HG02571 (cell line): ENCODE data around the gene GTPBP1.

Experiments used
- ATAC-seq: cut with Tn5 transposase; IDR thresholded peaks from one replicate; pipeline ENCODE4 v1.9.1; 2021; ENCODE audit warnings: mild to moderate bottlenecking, moderate library complexity; ENCODE audit not compliant: unreplicated experiment

GTPBP1 gene

DNA sequence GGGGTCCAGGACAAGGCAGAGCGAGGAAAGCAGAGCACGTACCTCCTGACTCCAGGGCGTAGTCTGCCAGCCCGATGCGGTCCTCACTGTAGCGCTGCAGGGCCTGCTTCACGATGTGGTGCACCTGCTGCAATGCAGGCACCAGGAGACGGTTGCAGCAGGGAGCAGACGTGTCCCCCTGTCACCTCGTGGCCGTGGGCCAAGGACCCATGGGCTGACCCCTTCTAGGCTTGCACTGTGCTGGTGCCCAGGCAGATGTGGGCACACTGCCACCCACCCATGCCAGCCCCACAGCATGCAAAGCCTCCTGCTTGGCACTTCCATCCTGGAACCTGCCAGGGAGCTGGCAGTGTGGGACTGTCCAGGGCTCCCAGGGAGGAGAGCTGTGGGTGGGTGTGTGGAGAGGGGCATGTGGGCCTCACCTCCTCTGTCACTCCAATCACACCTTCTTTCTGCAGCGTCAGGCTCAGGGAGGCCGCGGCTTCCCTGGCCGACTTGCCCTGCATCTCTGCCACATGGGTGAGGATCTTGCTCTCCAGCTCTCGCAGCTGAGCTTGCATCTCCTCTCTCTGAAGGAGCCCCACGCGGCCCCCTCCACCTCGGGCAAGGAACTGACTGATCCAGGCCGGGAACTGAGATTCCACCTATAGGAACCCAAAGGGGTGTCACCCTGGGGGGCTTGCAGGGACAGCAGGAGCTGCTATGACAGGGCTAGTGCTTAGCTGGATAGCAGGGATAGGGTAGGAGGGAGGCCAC is 33.7 kb downstream of the GTPBP1 start:
- no peak for ATAC-seq

DNA sequence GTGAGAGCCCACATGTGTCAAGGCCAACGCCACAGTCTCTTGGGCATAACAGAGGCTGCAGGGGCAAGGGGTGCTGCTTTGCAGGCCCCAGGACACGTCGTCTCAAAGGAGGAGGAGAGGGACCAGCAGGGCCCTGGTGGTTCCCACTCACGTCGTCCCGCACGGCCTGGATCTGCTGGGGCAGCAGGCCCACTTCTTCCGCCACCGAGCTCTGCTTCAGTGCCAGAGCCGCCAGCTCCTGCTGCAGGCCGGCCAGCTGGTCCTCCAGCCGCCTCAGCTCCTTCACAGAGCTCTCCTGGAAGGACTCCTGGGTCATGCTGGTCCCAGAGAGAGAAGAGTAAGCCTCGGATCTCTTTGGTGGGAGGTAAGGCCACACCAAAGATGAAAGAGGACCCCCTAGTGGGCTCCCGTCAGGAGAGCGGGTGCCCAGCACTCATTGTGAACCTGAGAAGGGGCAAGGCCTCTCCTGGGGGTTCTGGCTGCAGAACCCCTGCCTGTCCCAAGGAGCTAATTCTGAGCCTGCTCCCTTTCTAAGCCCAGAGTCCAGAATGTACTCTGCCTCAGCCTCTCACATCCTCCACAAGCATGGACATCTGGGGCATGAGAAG is 34.5 kb downstream of the GTPBP1 start:
- no peak for ATAC-seq

DNA sequence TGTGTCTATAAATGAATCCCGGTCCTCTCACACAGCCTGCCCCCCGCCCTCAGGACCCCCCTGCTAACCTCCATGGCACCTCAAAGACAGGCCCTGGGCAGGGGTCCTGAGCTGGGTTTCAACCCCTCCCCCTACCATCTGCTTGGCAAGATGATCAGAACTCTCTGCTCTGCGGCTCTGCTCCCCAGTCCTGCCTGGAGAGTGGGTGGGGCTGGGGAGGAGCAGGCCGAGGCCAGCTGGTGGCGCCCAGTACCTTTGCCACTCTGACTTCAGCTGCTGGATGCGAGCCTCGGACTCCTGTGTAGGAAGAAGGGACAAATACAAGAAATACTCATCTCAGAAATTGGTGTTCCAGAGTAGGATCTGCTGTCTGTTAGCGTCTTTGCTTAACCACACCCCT is 35.0 kb downstream of the GTPBP1 start:
- no peak for ATAC-seq

DNA sequence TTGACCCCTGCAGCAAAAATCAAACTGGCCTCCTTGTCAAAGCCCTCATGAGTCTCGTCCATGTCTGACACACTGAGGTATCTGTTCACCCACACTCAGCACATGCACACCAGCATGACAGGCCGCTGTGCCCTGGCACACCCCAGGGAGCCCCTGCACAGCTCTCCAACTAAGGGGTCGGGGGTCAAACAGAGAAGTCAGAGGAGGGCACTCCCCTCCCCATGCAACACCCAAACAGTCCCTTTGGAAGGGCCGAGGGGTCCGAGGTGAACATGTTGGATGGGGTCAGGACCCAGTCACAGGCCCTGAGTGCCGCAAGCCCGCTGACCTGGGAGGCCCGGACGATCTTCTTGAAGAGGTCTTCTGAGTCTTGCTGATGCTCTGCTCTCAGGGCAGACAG is 35.4 kb downstream of the GTPBP1 start:
- no peak for ATAC-seq

DNA sequence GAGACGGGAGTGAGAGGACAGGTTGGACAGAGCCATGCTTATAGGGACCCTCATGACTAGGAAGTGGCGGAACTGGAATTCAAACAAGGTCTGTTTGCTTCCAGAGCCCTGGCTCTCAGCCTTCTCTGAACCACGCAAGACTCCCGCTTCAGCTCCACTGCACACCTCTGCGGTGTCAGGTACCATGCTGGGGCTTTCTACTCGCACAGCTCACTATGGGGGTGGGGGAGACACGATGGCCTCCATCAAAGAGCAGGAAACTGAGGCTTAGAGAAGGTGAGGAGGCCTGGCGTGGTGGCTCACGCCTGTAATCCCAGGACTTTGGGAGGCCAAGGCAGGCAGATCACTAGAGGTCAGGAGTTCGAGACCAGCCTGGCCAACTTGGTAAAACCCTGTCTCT is 35.8 kb downstream of the GTPBP1 start:
- ATAC-seq = no peak

DNA sequence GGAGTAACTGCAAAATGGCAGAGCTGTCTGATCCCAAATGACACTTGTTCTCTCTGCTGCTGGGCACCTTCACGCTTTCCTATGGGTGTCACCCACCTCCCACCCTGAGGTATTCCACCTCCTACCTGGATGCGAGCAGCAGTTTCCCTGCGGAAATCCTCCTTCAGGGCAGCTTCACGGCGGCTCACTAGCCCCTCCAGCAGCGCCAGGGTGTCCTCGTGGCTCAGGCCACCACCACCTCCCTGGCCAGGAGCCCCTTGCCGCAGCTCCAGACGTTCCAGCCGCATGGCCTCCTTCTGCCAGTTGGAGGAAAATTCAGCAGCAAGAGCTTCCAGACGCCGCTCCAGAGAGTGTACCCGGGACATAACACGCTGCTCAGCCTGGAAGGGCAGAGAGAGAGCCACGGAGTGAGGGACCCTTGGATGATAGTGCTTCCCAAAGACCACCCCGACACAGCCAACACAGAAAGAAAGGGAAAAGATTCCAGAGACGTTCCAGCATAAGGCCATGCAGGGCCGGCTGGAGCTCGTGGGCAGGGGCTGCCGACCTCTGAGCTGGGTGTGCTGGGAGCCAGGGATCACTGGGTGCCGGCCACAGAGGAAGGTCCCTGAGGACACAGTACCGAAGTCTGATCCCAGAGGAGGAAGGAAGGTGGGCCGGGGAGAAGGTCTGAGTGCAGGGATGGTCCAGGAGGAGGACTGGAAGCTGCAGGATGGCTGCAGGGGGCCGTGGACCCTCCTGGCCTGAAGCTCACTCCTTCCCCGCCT is 36.6 kb downstream of the GTPBP1 start:
- ATAC-seq = no peak

DNA sequence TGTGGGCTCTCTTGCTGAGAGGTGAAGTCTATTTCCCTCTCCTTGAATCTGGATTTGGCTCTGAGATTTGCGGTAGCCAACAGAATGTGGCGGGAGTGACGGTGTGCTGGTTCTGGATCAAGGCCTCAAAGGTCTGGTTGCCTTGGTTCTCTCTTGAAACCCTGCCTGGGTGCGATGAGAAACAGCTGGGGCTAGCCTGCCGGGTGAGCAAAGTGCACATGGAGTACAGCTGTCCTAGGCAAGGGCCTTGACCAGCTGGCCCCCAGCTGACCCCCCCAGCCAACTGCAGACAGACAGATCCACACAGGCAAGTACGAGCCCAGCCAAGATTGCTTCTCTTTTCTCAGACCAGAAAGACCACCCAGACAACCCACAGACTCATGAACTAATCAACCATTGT is 39.2 kb downstream of the GTPBP1 start:
- ATAC-seq = no peak

DNA sequence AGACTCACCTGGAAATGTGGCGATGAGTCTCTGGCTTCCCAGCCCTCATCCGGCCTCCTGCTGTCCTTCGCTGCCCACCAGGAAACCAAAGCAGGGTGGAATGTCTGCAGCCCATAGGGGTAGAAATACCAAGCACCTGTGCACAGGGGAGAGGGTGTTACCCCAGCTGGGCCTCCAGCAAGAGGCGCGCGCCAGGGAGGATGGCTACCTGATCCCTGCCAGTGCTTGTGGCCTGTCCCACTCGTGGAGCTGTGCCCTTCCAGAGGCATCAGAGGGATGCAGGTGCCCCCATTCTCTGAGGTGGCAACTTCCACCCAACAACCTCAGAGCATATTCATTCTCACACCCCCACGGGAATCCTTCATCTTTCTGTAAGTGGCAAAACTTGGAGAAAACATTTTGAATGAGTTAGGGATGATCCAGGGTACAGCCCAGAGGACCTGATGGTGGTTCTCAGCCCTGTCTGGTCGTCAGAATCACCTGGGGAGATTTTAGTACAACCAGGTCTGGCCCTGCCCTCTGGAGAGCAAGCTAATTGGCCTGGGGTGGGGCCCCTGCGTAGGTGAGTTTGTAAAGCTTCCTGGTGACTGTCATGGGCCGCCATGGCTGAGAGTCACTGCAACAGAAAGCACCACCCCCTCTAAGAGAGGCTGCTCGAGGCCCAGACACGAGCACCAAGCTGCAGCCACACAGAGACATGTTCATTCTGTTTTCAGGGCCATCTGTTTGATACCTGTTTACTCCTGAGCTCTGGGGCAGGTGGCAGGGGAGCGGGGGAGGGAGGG is 40.1 kb downstream of the GTPBP1 start:
- no peak for ATAC-seq

DNA sequence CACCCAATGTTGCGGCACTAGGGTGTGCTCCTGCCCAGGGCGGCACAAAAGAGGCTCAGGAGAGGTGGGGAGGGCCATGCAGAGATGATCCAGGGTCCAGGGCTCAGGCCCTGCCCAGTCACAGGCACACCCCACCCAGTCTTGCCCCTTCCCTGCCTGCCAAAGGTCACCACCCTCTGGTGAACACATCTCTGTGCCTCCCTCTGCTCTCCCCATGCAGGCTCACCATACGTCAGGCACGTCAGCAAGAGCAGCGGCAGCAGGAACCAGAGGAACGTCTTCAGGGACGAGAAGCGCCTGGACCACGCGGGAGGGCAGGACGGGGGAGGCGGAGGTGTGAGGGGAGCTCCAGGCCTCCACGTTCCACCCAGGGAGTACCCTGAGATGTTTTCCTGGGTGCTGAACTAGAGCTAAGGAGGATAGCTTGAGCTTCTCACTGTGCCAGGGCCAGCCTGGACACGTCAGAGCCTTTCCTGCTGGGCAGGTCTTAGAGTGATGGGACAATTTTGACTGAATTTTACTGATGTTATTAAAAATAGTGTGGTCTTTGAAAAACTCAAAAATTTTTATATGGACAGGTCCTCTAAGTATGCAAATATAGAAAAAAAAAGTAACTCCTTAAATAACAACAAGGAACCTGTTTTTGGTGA is 42.9 kb downstream of the GTPBP1 start:
- ATAC-seq = no peak

DNA sequence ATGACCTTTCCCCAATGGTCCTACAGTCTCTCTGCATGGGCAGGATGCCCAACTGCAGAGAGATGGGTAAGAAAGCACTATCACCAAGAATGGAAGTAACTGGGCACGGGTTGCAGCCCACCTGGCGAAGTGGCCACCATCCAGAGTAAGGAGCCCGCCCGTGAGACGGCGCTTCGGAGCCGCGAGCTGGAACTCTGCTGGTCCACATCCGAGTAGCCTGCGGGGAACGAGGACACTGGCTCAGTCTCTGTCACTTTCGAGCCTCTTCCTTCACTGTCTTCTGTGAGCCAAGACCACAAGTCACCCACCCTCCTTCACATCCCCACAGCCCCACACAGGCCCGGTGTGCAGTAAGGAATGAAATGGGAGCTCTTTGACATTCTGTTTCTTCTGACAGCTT is 44.4 kb downstream of the GTPBP1 start:
- ATAC-seq = no peak

DNA sequence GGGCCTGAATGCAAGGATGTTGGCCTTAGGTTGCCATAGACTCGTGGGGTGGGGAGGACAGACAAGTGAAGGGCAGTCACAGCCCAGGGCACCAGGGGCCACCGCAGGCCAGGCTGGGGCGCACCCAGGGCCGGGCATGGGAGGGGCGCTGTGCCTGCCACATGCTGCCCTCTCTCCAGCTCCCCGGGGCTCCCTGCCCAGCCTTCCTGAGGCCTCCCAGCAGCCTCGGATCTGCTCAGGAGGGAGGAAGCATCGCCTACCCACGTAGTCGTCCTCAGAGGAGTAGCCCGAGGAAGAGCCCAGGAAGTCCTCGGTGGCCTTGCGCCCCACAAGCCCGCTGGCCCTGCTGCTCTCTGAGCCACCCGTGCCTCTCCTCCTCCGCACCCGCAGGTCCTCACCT is 44.9 kb downstream of the GTPBP1 start:
- ATAC-seq = no peak

DNA sequence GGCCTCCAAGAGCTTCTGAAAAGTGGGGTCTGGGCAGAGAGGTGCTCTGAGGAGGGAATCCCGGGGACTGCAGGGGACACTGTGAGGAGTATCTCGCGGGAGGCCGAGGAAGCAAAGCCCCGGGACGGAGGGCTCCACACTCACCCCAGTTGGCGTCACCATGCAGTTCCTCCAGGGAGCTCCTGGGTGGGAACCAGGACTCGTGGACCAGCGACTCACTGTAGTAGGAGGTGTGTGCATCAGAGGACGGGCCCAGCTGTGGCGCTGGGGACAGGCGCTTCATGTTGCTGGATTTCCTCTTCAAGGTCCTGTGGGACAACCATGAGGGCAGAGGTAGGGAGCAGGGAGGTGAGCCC is 45.3 kb downstream of the GTPBP1 start:
- ATAC-seq = no peak

DNA sequence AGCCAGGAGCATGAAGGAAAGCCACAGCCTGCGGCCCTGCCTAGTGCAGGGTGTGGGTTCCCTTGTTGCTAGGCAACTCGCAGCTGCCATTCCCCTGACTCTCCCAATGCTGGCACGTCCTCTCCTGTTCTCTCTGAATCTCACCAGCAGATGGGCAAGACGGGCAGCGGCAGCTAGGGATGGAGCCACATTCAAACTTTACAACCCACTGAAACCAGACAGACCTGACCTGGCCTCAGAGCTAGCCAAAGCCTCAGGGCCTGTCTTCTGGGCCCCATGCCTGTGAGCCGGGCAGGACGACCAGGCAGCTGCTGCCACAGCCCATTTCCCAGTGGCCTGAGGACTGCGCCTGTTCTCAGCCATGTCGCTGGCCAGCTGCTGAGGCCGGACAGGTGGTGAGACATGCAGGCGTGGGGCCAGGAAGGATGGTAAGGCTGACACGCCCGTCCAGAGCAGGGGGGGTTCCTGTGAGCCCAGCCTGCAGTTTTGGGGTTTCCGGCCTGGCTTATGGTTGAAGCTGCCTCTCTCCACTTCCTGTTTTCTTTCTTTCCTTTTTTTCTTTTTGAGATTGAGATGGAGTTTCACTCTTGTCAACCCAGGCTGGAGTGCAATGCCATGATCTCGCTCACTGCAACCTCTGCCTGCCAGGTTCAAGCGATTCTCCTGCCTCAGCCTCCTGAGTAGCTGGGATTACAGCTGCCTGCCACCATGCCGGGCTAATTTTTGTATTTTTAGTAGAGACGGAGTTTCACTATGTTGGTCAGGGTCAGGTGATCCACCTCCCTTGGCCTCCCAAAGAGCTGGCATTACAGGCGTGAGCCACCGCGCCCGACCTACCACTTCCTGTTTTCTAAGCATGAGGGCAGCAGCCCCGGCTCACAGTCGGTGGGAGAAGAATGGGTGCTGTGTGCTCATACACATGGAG is 45.9 kb downstream of the GTPBP1 start:
- ATAC-seq = no peak

DNA sequence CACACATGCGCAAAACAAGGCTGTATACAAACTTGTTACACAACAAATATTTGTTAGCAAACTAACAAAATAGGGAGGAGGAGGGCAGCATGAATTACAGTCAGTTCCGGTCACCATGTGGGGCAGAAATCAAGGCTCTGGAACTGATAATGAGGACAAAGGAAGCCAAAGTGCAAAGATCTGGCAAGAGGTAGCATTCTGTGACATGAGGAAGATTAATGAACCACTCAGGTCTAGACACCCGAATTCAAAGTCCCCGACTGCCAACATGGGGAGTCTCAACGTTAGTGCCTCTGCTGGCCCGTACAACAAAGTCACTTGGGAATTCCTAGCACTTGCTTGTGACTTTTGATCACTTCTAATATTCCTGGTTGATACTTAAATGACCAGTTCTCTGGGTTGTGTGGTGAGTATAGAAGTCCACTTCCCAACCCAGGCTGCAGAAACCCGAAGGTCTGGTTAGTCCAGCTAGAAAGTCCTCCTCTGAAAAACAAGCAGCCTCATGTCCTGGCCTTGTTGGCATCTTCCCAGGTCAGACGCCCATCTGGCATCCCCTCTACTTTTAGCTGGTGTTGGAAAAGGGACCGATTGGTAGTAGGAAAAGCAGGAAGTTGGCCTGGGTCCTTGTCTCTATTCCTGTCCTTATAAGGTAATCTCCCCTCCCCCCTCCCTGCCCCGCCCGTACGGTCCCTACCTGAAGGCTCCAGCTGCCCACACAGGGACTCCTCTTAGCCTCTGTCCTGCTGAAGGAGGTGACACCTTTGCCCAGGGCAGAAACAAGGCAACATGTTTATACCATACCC is 48.4 kb downstream of the GTPBP1 start:
- no peak for ATAC-seq

DNA sequence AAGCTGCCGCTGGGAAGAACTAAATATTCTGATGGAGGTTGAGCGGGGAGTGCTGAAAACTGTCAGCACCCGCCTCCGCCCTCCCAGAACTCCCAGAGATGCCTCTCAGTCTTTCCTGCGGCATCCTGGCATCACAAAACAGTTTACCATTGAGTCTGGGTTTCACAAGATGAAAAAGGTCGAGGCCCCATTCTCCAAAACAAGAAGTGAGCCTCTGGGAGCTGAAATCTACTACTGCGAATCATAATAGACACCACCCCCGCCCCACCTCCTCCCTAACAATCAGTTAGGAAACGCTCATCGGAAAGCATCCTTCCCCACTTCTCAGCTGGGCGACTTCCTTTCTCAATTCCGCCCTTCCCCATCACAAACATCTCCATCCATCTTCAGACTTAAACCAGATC is 49.0 kb downstream of the GTPBP1 start:
- no peak for ATAC-seq

DNA sequence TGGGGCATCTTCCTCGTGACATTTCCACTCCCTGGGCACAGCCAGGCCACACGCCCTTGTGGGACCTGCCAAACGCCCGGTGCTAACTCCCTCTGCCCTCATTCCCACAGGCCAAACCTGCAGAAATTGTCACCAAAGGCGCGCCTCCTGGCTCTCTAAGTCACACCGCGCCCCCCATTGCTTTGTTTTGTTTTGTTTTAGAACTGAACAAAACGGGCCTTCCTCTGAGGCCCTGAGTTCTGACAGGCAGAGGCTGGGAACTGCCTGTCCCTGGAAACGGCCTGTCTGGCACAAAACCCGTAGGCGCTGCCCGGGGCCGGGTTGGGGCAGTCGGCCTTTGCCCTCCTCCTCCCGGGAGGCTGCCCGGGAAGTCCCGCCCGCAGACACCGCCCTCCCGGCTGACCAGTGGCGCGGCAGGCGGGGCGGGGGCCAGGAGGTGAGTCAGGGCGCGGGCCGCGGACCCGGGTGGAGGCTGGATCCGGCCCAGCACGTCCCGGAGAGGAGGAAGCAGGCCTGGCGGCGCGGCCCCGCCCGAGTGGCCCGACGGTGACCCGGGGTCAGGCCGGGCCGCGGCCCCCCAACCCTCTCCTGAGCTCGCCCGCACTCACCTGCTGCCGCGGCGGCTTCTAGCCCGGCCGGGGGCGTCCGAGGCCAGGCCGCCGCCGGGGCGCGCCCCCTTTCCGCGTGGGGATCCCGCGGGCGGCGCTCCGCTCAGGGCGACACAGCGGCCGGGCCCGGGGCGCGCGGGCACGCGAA is 49.6 kb downstream of the GTPBP1 start:
- ATAC-seq = peak; percentile 46

DNA sequence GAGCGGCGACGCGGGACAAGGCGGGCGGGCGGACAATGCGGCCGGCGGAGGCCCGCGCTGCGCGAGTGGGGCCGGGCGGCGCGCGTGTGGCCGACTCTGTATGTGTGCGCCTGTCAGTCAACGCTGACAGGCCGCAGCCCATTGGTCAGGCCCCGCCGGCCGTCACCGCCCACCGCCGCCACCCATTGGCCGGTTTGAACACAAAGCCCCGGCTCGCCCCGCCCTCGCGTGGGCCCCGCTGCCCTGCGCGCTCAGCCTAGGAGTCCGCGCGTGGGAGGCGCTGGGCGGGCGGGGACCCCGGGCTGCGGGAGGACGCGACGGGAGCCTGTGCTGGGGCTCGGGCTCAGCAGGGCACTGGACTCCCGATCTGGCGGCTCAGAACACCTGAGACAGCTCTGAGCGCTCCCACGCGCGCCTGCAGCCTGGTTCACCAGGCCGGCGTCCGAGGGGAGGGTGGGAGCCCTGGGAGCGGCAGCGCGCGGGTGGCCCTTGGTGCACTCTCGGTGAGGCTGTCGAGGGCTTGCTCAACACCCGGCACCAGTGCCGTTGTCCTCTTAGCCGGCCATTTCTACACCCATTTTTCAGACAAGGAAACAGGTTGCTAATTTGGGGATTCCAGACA is 50.3 kb downstream of the GTPBP1 start, which contains the start of gene SUN2:
TSS of gene SUN2 (minus strand) at position 88 of the 622 bp plus-strand sequence. CDS start 3,370 bp downstream, outside the sequence.
- peak; percentile 65 for ATAC-seq
